GM12801 (cell line): ENCODE measurements around the gene TMTC1.

Experiments
- CTCF ChIP-seq: IDR thresholded peaks from one replicate; pipeline ENCODE4 v1.5.1; 2011; ENCODE audit warnings: control low read depth; ENCODE audit not compliant: insufficient read length; ENCODE audit errors: extremely low read depth

The TMTC1 gene

GRCh38 chr12:29771786-29772185 lies 12.0 kb downstream of the TMTC1 start:
- no peak for TF ChIP-seq CTCF

- no peak for TF ChIP-seq CTCF
Measured at GRCh38 chr12:29771165-29771564, 12.6 kb downstream of the TMTC1 start.

GRCh38 chr12:29769162-29769858 lies 14.4 kb downstream of the TMTC1 start:
- no peak for TF ChIP-seq CTCF

- TF ChIP-seq CTCF = no peak
Measured at GRCh38 chr12:29768372-29768771, 15.4 kb downstream of the TMTC1 start.

- no peak for TF ChIP-seq CTCF
Measured at GRCh38 chr12:29763301-29763683, 20.4 kb downstream of the TMTC1 start.

GRCh38 chr12:29762637-29763300 lies 21.0 kb downstream of the TMTC1 start:
- TF ChIP-seq CTCF = no peak

GRCh38 chr12:29759950-29760349 lies 23.8 kb downstream of the TMTC1 start:
- TF ChIP-seq CTCF = no peak
